Colonic mucosa (tissue), 4 donors: ENCODE data around the gene ENTR1. TPM values are rescaled to one million over a fixed set of nuclear protein-coding genes. Genes with fewer than 3 reads are reported as not detected.

Experiments
- DNase-seq: peaks from one replicate; pipeline ENCODE4 v3.0.0-alpha.2; 2020
- H3K27ac ChIP-seq: fragments of 200-600 bp; one replicate; pipeline ENCODE4 v1.8.0; 2021
- H3K27me3 ChIP-seq: fragments of 200-600 bp; one replicate; pipeline ENCODE4 v1.8.0; 2021
- H3K36me3 ChIP-seq: fragments of 200-600 bp; one replicate; pipeline ENCODE4 v1.8.0; 2021
- H3K4me1 ChIP-seq: fragments of 200-600 bp; one replicate; pipeline ENCODE4 v1.8.0; 2021; ENCODE audit warnings: mild to moderate bottlenecking
- H3K4me3 ChIP-seq: fragments of 200-600 bp; one replicate; pipeline ENCODE4 v1.8.0; 2021
- H3K9ac ChIP-seq, 2 donors: one replicate each; pipeline ENCODE4 v1.7.0; 2013; ENCODE audit warnings: control low read depth in 2 of 2, low read depth in 2 of 2, low read length in 2 of 2
- H3K9me3 ChIP-seq: fragments of 200-600 bp; one replicate; pipeline ENCODE4 v1.8.0; 2021
- intact Hi-C: fragments of 100-400 bp; cut with DNase I; formaldehyde crosslinking; loops from one replicate; pipeline ENCODE4 v1.14.1; 2022
- total RNA-seq, 2 donors: library from RNA; stranded (reverse); fragmentation: NEBNext Ultra II Directional in 1 of 2; extraction: Animal tissue kit (Norgen Biotek cat#: 25700) in 1 of 2; gene quantifications; one replicate each; pipeline ENCODE4 v1.2.1, GENCODE V29; 2021
- TF ChIP-seq, protein P1 (sequence below): fragments of 200-600 bp; IDR thresholded peaks from one replicate; pipeline ENCODE4 v1.8.0; 2022; ENCODE audit warnings: antibody characterized with exemption, mild to moderate bottlenecking
- donor health status: healthy.
- donor health status: DM: no; HTN: no; CAD: no.
- donor health status: DM: no; HTN: no; CAD: no.

The ENTR1 gene
- total RNA-seq, 2 donors from 2014 or later, result 24.5 to 48.4 TPM

DNA sequence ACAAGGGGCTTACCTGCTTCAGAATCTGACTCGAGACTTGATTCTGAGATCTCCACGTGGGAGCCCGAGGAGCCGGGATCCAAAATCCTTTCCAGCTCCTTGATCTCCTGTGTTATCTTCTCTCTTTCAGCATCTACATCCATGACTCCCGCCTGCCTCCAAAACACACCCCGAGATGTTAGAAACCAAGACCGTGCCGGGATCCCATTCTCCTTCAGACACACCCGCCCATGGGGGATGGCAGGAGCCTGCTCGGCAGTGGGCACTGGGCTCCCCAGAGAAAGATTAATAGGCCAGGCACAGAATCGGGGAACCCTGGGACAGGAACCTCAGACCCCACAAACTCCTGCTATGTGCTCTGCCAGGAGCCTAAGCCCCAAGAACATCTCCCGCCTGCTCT is 12.1 kb downstream of the ENTR1 start:
- Histone ChIP-seq H3K36me3 (no peaks in the 10 kb centered on the region), H3K4me1 (peaks cover 16% of the 10 kb centered on the region), H3K4me3 (no peak overlapping the region), H3K27me3 (no peaks in the 10 kb centered on the region), H3K9me3 (no peaks in the 10 kb centered on the region), H3K9ac (no peak overlapping the region), H3K27ac (no peak overlapping the region)
- TF ChIP-seq, protein P1, sequence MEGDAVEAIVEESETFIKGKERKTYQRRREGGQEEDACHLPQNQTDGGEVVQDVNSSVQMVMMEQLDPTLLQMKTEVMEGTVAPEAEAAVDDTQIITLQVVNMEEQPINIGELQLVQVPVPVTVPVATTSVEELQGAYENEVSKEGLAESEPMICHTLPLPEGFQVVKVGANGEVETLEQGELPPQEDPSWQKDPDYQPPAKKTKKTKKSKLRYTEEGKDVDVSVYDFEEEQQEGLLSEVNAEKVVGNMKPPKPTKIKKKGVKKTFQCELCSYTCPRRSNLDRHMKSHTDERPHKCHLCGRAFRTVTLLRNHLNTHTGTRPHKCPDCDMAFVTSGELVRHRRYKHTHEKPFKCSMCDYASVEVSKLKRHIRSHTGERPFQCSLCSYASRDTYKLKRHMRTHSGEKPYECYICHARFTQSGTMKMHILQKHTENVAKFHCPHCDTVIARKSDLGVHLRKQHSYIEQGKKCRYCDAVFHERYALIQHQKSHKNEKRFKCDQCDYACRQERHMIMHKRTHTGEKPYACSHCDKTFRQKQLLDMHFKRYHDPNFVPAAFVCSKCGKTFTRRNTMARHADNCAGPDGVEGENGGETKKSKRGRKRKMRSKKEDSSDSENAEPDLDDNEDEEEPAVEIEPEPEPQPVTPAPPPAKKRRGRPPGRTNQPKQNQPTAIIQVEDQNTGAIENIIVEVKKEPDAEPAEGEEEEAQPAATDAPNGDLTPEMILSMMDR, result no peak
- intact Hi-C loops, result no loop called here
- DNase-seq, result no peak

DNA sequence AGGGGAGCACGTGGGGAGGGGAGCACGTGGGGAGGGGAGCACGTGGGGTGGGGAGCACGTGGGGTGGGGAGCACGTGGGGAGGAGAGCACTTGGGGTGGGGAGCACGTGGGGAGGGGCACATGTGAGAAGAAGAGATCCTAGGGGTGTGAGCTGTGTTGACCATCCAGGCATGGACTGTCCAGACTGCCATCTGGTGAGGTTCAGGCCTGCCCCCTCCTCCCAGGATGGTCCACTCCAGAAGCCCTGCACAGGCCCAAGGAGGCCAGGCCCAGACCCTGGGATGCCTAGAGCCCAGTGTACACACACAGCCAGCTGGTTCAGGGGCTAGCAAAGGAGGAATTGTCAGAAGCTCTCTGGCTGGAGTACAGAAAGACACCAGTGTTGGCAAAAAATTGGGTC is 12.8 kb downstream of the ENTR1 start:
- no peak for DNase-seq

DNA sequence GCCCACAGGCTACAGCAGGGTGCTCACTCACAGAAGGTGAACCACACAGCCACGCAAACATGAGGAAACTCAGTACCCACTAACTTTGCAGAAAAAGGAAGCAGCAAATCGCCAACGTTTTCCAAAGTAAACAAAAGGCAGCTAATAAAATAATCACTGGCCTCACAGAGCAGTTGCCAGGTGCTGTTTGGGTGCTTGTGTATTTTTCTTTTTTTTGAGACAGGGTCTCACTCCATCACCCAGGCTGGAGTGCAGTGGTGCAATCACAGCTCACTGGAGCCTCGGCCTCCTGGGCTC is 14.2 kb downstream of the ENTR1 start:
- intact Hi-C loops, result no loop called here
- Histone ChIP-seq H3K27me3 (no peaks in the 10 kb centered on the region), H3K4me3 (no peak overlapping the region), H3K27ac (no peak overlapping the region), H3K36me3 (peaks cover 6% of the 10 kb centered on the region), H3K4me1 (peaks cover 16% of the 10 kb centered on the region), H3K9me3 (no peaks in the 10 kb centered on the region), H3K9ac (no peak overlapping the region)
- no peak for DNase-seq
- TF ChIP-seq, protein P1, result no peak

More for the DNA sequence above, 12.8 kb downstream of the ENTR1 start:
- Histone ChIP-seq H3K9ac (no peak overlapping the region), H3K4me1 (peaks cover 16% of the 10 kb centered on the region), H3K36me3 (no peaks in the 10 kb centered on the region), H3K9me3 (no peaks in the 10 kb centered on the region), H3K4me3 (no peak overlapping the region), H3K27ac (no peak overlapping the region), H3K27me3 (no peaks in the 10 kb centered on the region)
- intact Hi-C loops, result no loop called here
- TF ChIP-seq, protein P1, result no peak

DNA sequence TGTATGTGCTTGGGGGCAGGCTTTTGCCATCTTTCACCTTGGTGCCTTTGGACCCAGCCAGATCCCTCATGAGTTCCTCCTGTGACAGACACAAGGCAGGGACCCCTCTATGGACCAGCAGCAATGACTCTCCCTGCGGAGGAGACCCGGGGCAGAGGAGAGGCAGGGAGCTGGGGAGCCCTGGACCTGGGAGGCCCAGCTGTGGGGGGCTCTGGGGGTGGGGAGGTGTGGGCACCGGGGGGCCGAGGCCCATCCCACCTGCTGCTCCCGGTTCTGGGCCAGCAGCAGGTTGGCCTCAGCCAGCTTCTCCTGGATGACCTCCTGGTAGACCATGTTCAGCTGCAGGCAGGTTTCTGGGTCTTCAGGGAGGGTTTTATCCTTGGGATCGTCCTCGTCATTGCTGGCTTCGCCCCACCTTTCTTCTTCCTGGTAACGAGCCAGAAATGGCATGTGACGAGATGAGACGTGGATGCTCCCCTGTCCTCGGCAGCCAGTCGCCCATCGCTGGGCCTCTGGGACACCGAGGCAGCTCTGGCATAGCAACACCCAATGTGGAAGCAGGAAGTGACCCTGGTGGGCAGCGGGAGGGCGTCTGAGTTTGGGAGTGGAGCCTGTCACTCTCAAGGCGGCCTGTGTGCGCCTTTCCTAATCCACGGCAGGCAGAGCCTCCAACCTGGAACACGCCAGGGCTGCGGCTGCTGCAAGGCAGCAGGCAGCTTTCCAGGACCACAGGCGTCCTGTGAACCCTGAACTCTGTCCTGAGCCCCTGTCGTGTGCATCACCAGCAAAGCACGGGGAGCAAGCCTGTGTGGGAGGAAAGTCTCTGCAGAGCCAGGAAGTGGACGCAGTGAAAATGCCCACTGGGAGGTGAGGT is 14.8 kb downstream of the ENTR1 start:
- intact Hi-C loops, result no loop called here
- Histone ChIP-seq H3K36me3 (peaks cover 6% of the 10 kb centered on the region), H3K9ac (no peak overlapping the region), H3K4me1 (peaks cover 15% of the 10 kb centered on the region), H3K4me3 (no peak overlapping the region), H3K27me3 (no peaks in the 10 kb centered on the region), H3K27ac (no peak overlapping the region), H3K9me3 (no peaks in the 10 kb centered on the region)
- TF ChIP-seq, protein P1, result no peak
- DNase-seq, result no peak

DNA sequence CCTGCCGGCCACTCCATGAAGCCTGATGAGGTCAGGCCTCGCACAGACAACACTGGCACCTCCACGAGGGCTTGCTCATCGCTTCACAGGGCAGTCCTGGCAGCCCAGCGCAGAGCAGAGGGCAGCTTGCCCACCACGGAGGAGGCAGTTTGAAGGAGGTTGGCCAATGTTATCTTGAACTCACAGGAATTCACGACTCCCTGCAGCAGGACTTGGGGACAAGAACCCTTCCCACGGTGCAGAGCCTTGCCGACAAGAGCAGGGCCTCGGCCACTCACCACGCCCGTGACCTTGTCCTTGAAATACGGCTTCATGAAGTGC is 15.4 kb downstream of the ENTR1 start:
- Histone ChIP-seq H3K9ac (no peak overlapping the region), H3K36me3 (peaks cover 6% of the 10 kb centered on the region), H3K27me3 (no peaks in the 10 kb centered on the region), H3K27ac (no peak overlapping the region), H3K4me3 (no peak overlapping the region), H3K4me1 (peaks cover 12% of the 10 kb centered on the region), H3K9me3 (no peaks in the 10 kb centered on the region)
- no peak for DNase-seq
- intact Hi-C loops, result no loop called here
- TF ChIP-seq, protein P1, result no peak
